ENCODE results near the gene OR3A2. TPM values are rescaled to one million over a fixed set of nuclear protein-coding genes. Genes with fewer than 3 reads are reported as not detected.
"Not testable (repeated sequence)": the region's sequence is repeated elsewhere in the genome, so short reads cannot be mapped to it uniquely, and the experiment has no call there.

Gene OR3A2
- total RNA-seq = not detected in 2 replicates

- DNase-seq = no peak
Observed at GRCh38 chr17:3385869-3386816, at the start of gene OR3A2. Gene OR3A2 (minus strand): TSS chr17:3386308.

- no peak for DNase-seq
Observed at GRCh38 chr17:3433741-3434140, 47.6 kb upstream of the OR3A2 start, which contains the start of gene OR1E2. Gene OR1E2 (minus strand): TSS chr17:3433841. CDS start chr17:3433841, 0 bp downstream.

- DNase-seq = not testable (repeated sequence)
Observed at GRCh38 chr17:3433215-3433614, 47.1 kb upstream of the OR3A2 start.

- DNase-seq = no peak
Observed at GRCh38 chr17:3418222-3418621, 32.1 kb upstream of the OR3A2 start.

GRCh38 chr17:3415610-3416009 is 29.5 kb upstream of the OR3A2 start:
- DNase-seq = no peak

- not testable (repeated sequence) for DNase-seq
Observed at GRCh38 chr17:3412216-3412615, 26.1 kb upstream of the OR3A2 start.

- DNase-seq = no peak
Observed at GRCh38 chr17:3411070-3411469, 25.0 kb upstream of the OR3A2 start, which contains the start of gene OR3A3. Gene OR3A3 (plus strand): TSS chr17:3411370.

GRCh38 chr17:3403856-3404255 is 17.7 kb upstream of the OR3A2 start:
- not testable (repeated sequence) for DNase-seq

GRCh38 chr17:3401786-3402185 is 15.7 kb upstream of the OR3A2 start:
- no peak for DNase-seq

GRCh38 chr17:3400055-3400454 is 13.9 kb upstream of the OR3A2 start:
- no peak for DNase-seq

- no peak for DNase-seq
Observed at GRCh38 chr17:3398310-3398709, 12.2 kb upstream of the OR3A2 start, which contains the start of gene OR1E1. Gene OR1E1 (minus strand): TSS chr17:3398410. CDS start chr17:3398410, 0 bp downstream.

- not testable (repeated sequence) for DNase-seq
Observed at GRCh38 chr17:3397801-3398200, 11.7 kb upstream of the OR3A2 start.

GRCh38 chr17:3389791-3390190 is 3.7 kb upstream of the OR3A2 start:
- DNase-seq = no peak

- DNase-seq = no peak
Observed at GRCh38 chr17:3381957-3382356, 4.2 kb downstream of the OR3A2 start.

GRCh38 chr17:3378321-3378720 is 7.8 kb downstream of the OR3A2 start:
- no peak for DNase-seq

- DNase-seq = not testable (repeated sequence)
Observed at GRCh38 chr17:3371167-3371566, 14.9 kb downstream of the OR3A2 start.

- not testable (repeated sequence) for DNase-seq
Observed at GRCh38 chr17:3342782-3343181, 43.3 kb downstream of the OR3A2 start.

- no peak for DNase-seq
Observed at GRCh38 chr17:3335876-3336275, 50.2 kb downstream of the OR3A2 start.

GRCh38 chr17:3318336-3318735 is 67.8 kb downstream of the OR3A2 start:
- DNase-seq = no peak

GRCh38 chr17:3316836-3317235 is 69.3 kb downstream of the OR3A2 start:
- no peak for DNase-seq

GRCh38 chr17:3308603-3309002 is 77.5 kb downstream of the OR3A2 start:
- no peak for DNase-seq

- DNase-seq = no peak
Observed at GRCh38 chr17:3298260-3298659, 87.8 kb downstream of the OR3A2 start, which contains the start of gene OR3A1. Gene OR3A1 (minus strand): TSS chr17:3298360. CDS start chr17:3292582, 5,778 bp downstream.

- DNase-seq = no peak
Observed at GRCh38 chr17:3295632-3296031, 90.5 kb downstream of the OR3A2 start.

- DNase-seq = not testable (repeated sequence)
Observed at GRCh38 chr17:3293548-3293947, 92.6 kb downstream of the OR3A2 start.
